HepG2 (cell line): ENCODE data around the gene MS4A6E.

ENCODE experiments used
- ARHGAP35 ChIP-seq: sonication (generic); formaldehyde crosslinking; IDR thresholded peaks from 2 replicates; pipeline ENCODE4 v1.9.0; 2022; ENCODE audit warnings: mild to moderate bottlenecking, inconsistent platforms, moderate library complexity, missing genetic modification reagents, borderline replicate concordance
- CBX5 ChIP-seq: sonication (generic); formaldehyde crosslinking; IDR thresholded peaks from 2 replicates; pipeline ENCODE4 v1.4.0; 2020; ENCODE audit warnings: missing genetic modification reagents, borderline replicate concordance
- CC2D1A ChIP-seq: sonication (generic); formaldehyde crosslinking; IDR thresholded peaks from 2 replicates; pipeline ENCODE4 v1.8.1; 2023; ENCODE audit warnings: mild to moderate bottlenecking, missing genetic modification reagents
- EZH2 ChIP-seq: conservative IDR thresholded peaks from 2 replicates; pipeline ENCODE4 v1.6.1; 2012; ENCODE audit warnings: mild to moderate bottlenecking, low read depth, low read length, moderate library complexity
- POLR2A ChIP-seq, 2 experiments: IDR thresholded peaks; 2 replicates each; pipeline ENCODE4 v1.6.1; 2011; ENCODE audit warnings: low read depth in 2 of 2, low read length in 2 of 2, mild to moderate bottlenecking in 1 of 2, moderate library complexity in 1 of 2; ENCODE audit not compliant: insufficient read depth in 1 of 2
- RAD21 ChIP-seq: fragments of 450-650 bp; formaldehyde crosslinking; IDR thresholded peaks from 2 replicates; pipeline ENCODE4 v1.5.0; 2020; ENCODE audit warnings: mild to moderate bottlenecking
- TAF1 ChIP-seq: sonication (generic); formaldehyde crosslinking; IDR thresholded peaks from 2 replicates; pipeline ENCODE4 v1.4.0; 2020; ENCODE audit warnings: missing genetic modification reagents
- TBL1XR1 ChIP-seq: fragments of 150-350 bp; IDR thresholded peaks from 2 replicates; pipeline ENCODE4 v1.6.1; 2014; ENCODE audit warnings: borderline replicate concordance, low read length; ENCODE audit not compliant: partially characterized antibody
- TF ChIP-seq, protein P1 (sequence below): IDR thresholded peaks from 2 replicates; pipeline ENCODE4 v1.6.1; 2012; ENCODE audit warnings: low read length, improper control_type of control experiment

- TF ChIP-seq EZH2: no peak
- TF ChIP-seq POLR2A (IDR thresholded peaks at IDR 0.05; ENCODE audit: insufficient read depth in 1 of 2, low read depth in 2 of 2, low read length in 2 of 2): no peak
- TF ChIP-seq TBL1XR1: no peak
- TF ChIP-seq CC2D1A (CRISPR knock-in tag): no peak
- no peak for TF ChIP-seq CBX5 (CRISPR knock-in tag)
- no peak for TF ChIP-seq TAF1
- TF ChIP-seq RAD21 (CRISPR knock-in tag): no peak
- TF ChIP-seq, protein P1, sequence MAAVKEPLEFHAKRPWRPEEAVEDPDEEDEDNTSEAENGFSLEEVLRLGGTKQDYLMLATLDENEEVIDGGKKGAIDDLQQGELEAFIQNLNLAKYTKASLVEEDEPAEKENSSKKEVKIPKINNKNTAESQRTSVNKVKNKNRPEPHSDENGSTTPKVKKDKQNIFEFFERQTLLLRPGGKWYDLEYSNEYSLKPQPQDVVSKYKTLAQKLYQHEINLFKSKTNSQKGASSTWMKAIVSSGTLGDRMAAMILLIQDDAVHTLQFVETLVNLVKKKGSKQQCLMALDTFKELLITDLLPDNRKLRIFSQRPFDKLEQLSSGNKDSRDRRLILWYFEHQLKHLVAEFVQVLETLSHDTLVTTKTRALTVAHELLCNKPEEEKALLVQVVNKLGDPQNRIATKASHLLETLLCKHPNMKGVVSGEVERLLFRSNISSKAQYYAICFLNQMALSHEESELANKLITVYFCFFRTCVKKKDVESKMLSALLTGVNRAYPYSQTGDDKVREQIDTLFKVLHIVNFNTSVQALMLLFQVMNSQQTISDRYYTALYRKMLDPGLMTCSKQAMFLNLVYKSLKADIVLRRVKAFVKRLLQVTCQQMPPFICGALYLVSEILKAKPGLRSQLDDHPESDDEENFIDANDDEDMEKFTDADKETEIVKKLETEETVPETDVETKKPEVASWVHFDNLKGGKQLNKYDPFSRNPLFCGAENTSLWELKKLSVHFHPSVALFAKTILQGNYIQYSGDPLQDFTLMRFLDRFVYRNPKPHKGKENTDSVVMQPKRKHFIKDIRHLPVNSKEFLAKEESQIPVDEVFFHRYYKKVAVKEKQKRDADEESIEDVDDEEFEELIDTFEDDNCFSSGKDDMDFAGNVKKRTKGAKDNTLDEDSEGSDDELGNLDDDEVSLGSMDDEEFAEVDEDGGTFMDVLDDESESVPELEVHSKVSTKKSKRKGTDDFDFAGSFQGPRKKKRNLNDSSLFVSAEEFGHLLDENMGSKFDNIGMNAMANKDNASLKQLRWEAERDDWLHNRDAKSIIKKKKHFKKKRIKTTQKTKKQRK: no peak
- TF ChIP-seq ARHGAP35 (CRISPR knock-in tag): no peak
Observed at GRCh38 chr11:60378354-60378753, 51.3 kb downstream of the MS4A6E start, which contains the start of gene MS4A7.
